Kasumi-1 (cell line): ENCODE measurements around the gene STK32B.
"Not testable (repeated sequence)": the region's sequence is repeated elsewhere in the genome, so short reads cannot be mapped to it uniquely, and the experiment has no call there.

Experiments used
- DNase-seq, 2 experiments: peaks; one replicate each; lab custom pipeline; 2025; lab: John Stamatoyannopoulos, UW

STK32B gene

GRCh38 chr4:5030927-5031326, 20.4 kb upstream of the STK32B start:
- no peak for DNase-seq

GRCh38 chr4:5032813-5033212, 18.5 kb upstream of the STK32B start:
- DNase-seq, result no peak

GRCh38 chr4:5033281-5033841, 17.9 kb upstream of the STK32B start:
- peak; percentile 57 to 65 for DNase-seq

- no peak for DNase-seq
These were observed 17.1 kb upstream of the STK32B start for GRCh38 chr4:5034206-5034605.

GRCh38 chr4:5036239-5036638, 15.0 kb upstream of the STK32B start:
- DNase-seq, result peak; percentile 12 to 13

- DNase-seq, result peak; percentile 71 to 82
These were observed 13.4 kb upstream of the STK32B start for GRCh38 chr4:5037553-5038551.

GRCh38 chr4:5039800-5040199, 11.5 kb upstream of the STK32B start:
- DNase-seq, result no peak

GRCh38 chr4:5040856-5041620, 10.2 kb upstream of the STK32B start:
- no peak for DNase-seq

- DNase-seq, result no peak
These were observed 9.6 kb upstream of the STK32B start for GRCh38 chr4:5041699-5042098.

GRCh38 chr4:5043579-5043978, 7.7 kb upstream of the STK32B start:
- no peak for DNase-seq

- DNase-seq, result peak in 1 of 2 experiments; percentile 32
These were observed 6.9 kb upstream of the STK32B start for GRCh38 chr4:5044341-5044740.

GRCh38 chr4:5045097-5045496, 6.2 kb upstream of the STK32B start:
- peak; percentile 96 for DNase-seq

GRCh38 chr4:5048721-5049120, 2.6 kb upstream of the STK32B start:
- no peak for DNase-seq

GRCh38 chr4:5050520-5051277, 581 bp upstream of the STK32B start:
- peak; percentile 75 to 84 for DNase-seq

- no peak for DNase-seq
These were observed 973 bp downstream of the STK32B start for GRCh38 chr4:5052204-5052702.

GRCh38 chr4:5052726-5053425, 1.6 kb downstream of the STK32B start:
- no peak for DNase-seq

GRCh38 chr4:5054532-5054931, 3.3 kb downstream of the STK32B start:
- no peak for DNase-seq

GRCh38 chr4:5055411-5055810, 4.1 kb downstream of the STK32B start:
- no peak for DNase-seq

GRCh38 chr4:5066101-5066500, 14.8 kb downstream of the STK32B start:
- no peak for DNase-seq

GRCh38 chr4:5066968-5067367, 15.7 kb downstream of the STK32B start:
- DNase-seq, result not testable (repeated sequence)

GRCh38 chr4:5067908-5068307, 16.6 kb downstream of the STK32B start:
- DNase-seq, result no peak
